Mesenchymal stem cell (in vitro differentiated cells and primary cell): ENCODE measurements around the gene SIRT7.
"Not testable (repeated sequence)": the region's sequence is repeated elsewhere in the genome, so short reads cannot be mapped to it uniquely, and the experiment has no call there.

Experiments used
- DNase-seq: peaks from one replicate; pipeline ENCODE4 v3.0.0-alpha.2; 2013
- H2AFZ ChIP-seq: one replicate; pipeline ENCODE4 v1.6.1; 2013; ENCODE audit warnings: low read depth, mild to moderate bottlenecking, control low read depth, inconsistent platforms, low read length, moderate library complexity
- H2AK5ac ChIP-seq: 2 replicates; pipeline ENCODE4 v1.6.1; 2013; ENCODE audit warnings: low read length, moderate library complexity, mild to moderate bottlenecking, inconsistent platforms; ENCODE audit not compliant: severe bottlenecking
- H2BK120ac ChIP-seq: one replicate; pipeline ENCODE4 v1.6.1; 2013; ENCODE audit warnings: low read depth, mild to moderate bottlenecking, inconsistent platforms, low read length, moderate library complexity
- H2BK12ac ChIP-seq, 2 experiments: one replicate each; pipeline ENCODE4 v1.6.1; 2013; ENCODE audit warnings: inconsistent platforms in 2 of 2, low read length in 2 of 2, mild to moderate bottlenecking in 2 of 2, moderate library complexity in 2 of 2, control low read depth in 1 of 2
- H2BK15ac ChIP-seq: one replicate; pipeline ENCODE4 v1.6.1; 2013; ENCODE audit warnings: mild to moderate bottlenecking, low read depth, inconsistent platforms; ENCODE audit not compliant: poor library complexity, severe bottlenecking
- H2BK5ac ChIP-seq: 2 replicates; pipeline ENCODE4 v1.6.1; 2013; ENCODE audit warnings: low read depth, mild to moderate bottlenecking, low read length, control low read depth, inconsistent platforms; ENCODE audit not compliant: poor library complexity, severe bottlenecking
- H3K14ac ChIP-seq, 2 experiments: one replicate each; pipeline ENCODE4 v1.6.1; 2013; ENCODE audit warnings: inconsistent platforms in 2 of 2, low read length in 2 of 2, control low read depth in 1 of 2, mild to moderate bottlenecking in 1 of 2, moderate library complexity in 1 of 2
- H3K18ac ChIP-seq, 2 experiments: one replicate each; pipeline ENCODE4 v1.6.1; 2013; ENCODE audit warnings: inconsistent platforms in 2 of 2, low read length in 2 of 2, control low read depth in 1 of 2, low read depth in 1 of 2, mild to moderate bottlenecking in 1 of 2
- H3K23ac ChIP-seq, 2 experiments: one replicate each; pipeline ENCODE4 v1.6.1; 2013; ENCODE audit warnings: inconsistent platforms in 2 of 2, low read length in 2 of 2, mild to moderate bottlenecking in 2 of 2, moderate library complexity in 2 of 2, control low read depth in 1 of 2
- H3K27ac ChIP-seq: 2 replicates; pipeline ENCODE4 v1.5.1; 2013; ENCODE audit warnings: mild to moderate bottlenecking, moderate library complexity, low read length, control low read depth, inconsistent platforms; ENCODE audit not compliant: poor library complexity, severe bottlenecking
- H3K27me3 ChIP-seq, 2 experiments: 2 replicates each; pipeline versions ENCODE4 v1.6.1 to v1.7.0; 2013; ENCODE audit warnings: low read length in 2 of 2, mild to moderate bottlenecking in 2 of 2, moderate library complexity in 2 of 2, control low read depth in 1 of 2, inconsistent platforms in 1 of 2; ENCODE audit not compliant: control insufficient read depth in 1 of 2, insufficient read depth in 1 of 2
- H3K36me3 ChIP-seq, 2 experiments: 2 replicates each; pipeline versions ENCODE4 v1.6.1 to v1.7.0; 2013; ENCODE audit warnings: low read length in 2 of 2, control low read depth in 1 of 2, inconsistent platforms in 1 of 2, low read depth in 1 of 2, mild to moderate bottlenecking in 1 of 2; ENCODE audit not compliant: insufficient read depth in 2 of 2, control insufficient read depth in 1 of 2
- H3K4ac ChIP-seq, 2 experiments: one replicate each; pipeline ENCODE4 v1.6.1; 2013; ENCODE audit warnings: inconsistent platforms in 2 of 2, low read length in 2 of 2, mild to moderate bottlenecking in 2 of 2, moderate library complexity in 2 of 2, control low read depth in 1 of 2, low read depth in 1 of 2
- H3K4me1 ChIP-seq: 2 replicates; pipeline ENCODE4 v1.6.1; 2013; ENCODE audit warnings: low read depth, low read length, control low read depth; ENCODE audit not compliant: control insufficient read depth, insufficient read depth
- H3K4me2 ChIP-seq: 2 replicates; pipeline ENCODE4 v1.6.1; 2013; ENCODE audit warnings: low read length, mild to moderate bottlenecking, inconsistent platforms; ENCODE audit not compliant: poor library complexity, severe bottlenecking
- H3K4me3 ChIP-seq, 2 experiments: 2 replicates each; pipeline versions ENCODE4 v1.5.1 to v1.7.0; 2013; ENCODE audit warnings: low read length in 2 of 2, mild to moderate bottlenecking in 2 of 2, control low read depth in 1 of 2, low read depth in 1 of 2; ENCODE audit not compliant: insufficient read depth in 1 of 2
- H3K79me1 ChIP-seq: replicated peaks from 2 replicates; pipeline ENCODE4 v1.6.1; 2013; ENCODE audit warnings: mild to moderate bottlenecking, control low read depth, low read length, inconsistent platforms; ENCODE audit not compliant: poor library complexity, severe bottlenecking
- H3K9ac ChIP-seq: 2 replicates; pipeline ENCODE4 v1.7.0; 2013; ENCODE audit warnings: mild to moderate bottlenecking, low read length, moderate library complexity
- H3K9me3 ChIP-seq: 2 replicates; pipeline ENCODE4 v1.7.0; 2013; ENCODE audit warnings: mild to moderate bottlenecking, low read length; ENCODE audit not compliant: control insufficient read depth
- H4K8ac ChIP-seq: one replicate; pipeline ENCODE4 v1.6.1; 2013; ENCODE audit warnings: inconsistent platforms, mild to moderate bottlenecking, low read length, moderate library complexity
- H4K91ac ChIP-seq: one replicate; pipeline ENCODE4 v1.6.1; 2013; ENCODE audit warnings: mild to moderate bottlenecking, low read length, inconsistent platforms
- WGBS: methylation state at CpG from one replicate; pipeline ENCODE4 v1.1.7; 2013; ENCODE audit warnings: mixed read lengths; 5-methylcytosine and 5-hydroxymethylcytosine counted together

The SIRT7 gene

GRCh38 chr17:81918333-81918669 lies 325 bp upstream of the SIRT7 start:
- not testable (repeated sequence) for H3K27ac ChIP-seq

DNA sequence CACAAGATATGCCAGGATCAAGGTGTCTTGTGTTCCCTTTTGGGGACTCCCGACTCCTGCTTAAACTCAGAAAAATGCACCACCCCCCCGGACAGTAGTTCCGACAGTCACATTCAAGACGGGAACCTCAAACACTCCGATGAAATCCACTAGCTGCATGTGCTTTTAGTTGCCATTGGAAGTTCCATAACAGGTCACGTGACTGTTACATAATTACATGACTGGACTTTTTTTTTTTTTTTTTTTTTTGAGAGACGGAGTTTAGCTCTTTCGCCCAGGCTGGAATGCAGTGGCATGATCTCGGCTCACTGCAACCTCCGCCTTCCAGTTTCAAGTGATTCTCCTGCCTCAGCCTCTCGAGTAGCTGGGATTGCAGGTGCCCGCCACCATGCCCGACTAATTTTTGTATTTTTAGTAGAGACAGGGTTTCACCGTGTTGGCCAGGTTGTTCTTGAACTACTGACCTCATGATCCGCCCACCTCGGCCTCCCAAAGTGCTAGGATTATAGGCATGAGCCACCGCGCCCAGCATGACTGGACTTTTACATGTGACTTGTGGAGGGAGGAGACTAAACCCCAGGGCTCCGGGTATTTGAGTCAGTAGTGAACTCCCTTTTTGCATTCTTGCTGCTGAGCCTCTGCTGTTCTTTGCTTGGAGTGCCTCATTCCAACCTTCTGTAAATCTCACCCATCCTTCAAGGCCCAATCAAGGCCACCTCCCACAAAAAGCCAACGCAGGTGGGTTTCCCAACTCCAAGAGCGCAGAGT lies 1.6 kb downstream of the SIRT7 start:
- Histone ChIP-seq H2BK5ac (no peak overlapping the region), H2BK120ac (no peak overlapping the region), H4K8ac (no peak overlapping the region), H3K4me2 (peak overlapping the region; percentile 84), H3K14ac (no peak overlapping the region), H3K27ac (peak overlapping the region; percentile 11), H3K18ac (no peak overlapping the region), H3K9me3 (no peaks in the 10 kb centered on the region), H3K4me1 (peaks cover 23% of the 10 kb centered on the region), H3K4ac (no peak overlapping the region), H2BK15ac (no peak overlapping the region), H3K79me1 (peaks cover 35% of the 10 kb centered on the region), H4K91ac (no peak overlapping the region), H3K27me3 (no peaks in the 10 kb centered on the region), H2AK5ac (no peak overlapping the region), H3K36me3 (peaks cover 71 to 73% of the 10 kb centered on the region in 2 experiments), H2BK12ac (no peak overlapping the region), H3K23ac (no peak overlapping the region), H2AFZ (no peak overlapping the region), H3K9ac (peak overlapping the region; percentile 85), H3K4me3 (peak overlapping the region in 1 of 2 experiments; percentile 80)
- DNase-seq = peak; percentile 68
- WGBS = 79% methylated on average over 20 of the region's 21 CpGs

More at GRCh38 chr17:81918333-81918669, 325 bp upstream of the SIRT7 start:
- not testable (repeated sequence) for H3K18ac ChIP-seq, H3K9ac ChIP-seq, H2BK15ac ChIP-seq, H3K4ac ChIP-seq, H2AK5ac ChIP-seq, H2BK12ac ChIP-seq, H3K27me3 ChIP-seq, H3K14ac ChIP-seq, H4K8ac ChIP-seq, H2AFZ ChIP-seq, H3K9me3 ChIP-seq, H2BK120ac ChIP-seq, H4K91ac ChIP-seq, H2BK5ac ChIP-seq, DNase-seq, H3K23ac ChIP-seq
- Histone ChIP-seq H3K4me2 (peak overlapping the region; percentile 48), H3K4me1 (peaks cover 32% of the 10 kb centered on the region), H3K36me3 (peaks cover 69 to 72% of the 10 kb centered on the region in 2 experiments), H3K4me3 (peak overlapping the region in 1 of 2 experiments; percentile 80), H3K79me1 (peaks cover 31% of the 10 kb centered on the region)
- WGBS = 51% methylated on average over 9 of the region's 9 CpGs

DNA sequence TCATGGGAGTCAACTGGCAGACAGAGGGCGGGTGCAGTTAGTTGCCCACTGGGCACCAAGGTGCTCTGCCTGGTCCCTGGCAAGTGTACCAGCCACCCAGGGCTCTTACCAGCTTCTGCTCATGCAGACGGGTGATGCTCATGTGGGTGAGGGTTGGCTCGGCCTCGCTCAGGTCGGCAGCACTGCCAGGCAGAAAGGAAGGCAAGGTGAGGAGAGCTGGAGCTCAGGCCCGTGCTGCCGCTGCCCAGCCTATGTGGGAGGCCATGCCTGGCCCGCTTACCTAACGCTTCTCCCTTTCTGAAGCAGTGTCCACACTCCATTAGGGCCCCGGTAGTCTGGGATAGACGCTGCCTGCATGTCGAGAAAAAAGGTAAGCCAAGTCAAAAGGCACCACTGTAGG lies 2.6 kb downstream of the SIRT7 start:
- H3K79me1 ChIP-seq = peaks cover 35% of the 10 kb centered on the region
- H3K4ac ChIP-seq = no peak overlapping the region
- H3K9ac ChIP-seq = no peak overlapping the region
- no peak overlapping the region for H2BK120ac ChIP-seq
- H2BK5ac ChIP-seq = no peak overlapping the region
- H2AK5ac ChIP-seq = no peak overlapping the region
- WGBS = 97% methylated on average over 12 of the region's 12 CpGs
- no peak for DNase-seq
- no peak overlapping the region for H4K91ac ChIP-seq
- H4K8ac ChIP-seq = no peak overlapping the region
- no peak overlapping the region for H2BK15ac ChIP-seq
- no peak overlapping the region for H3K14ac ChIP-seq
- H2BK12ac ChIP-seq = no peak overlapping the region
- no peaks in the 10 kb centered on the region for H3K27me3 ChIP-seq
- H3K4me1 ChIP-seq = peaks cover 16% of the 10 kb centered on the region
- H3K4me3 ChIP-seq = no peak overlapping the region
- no peaks in the 10 kb centered on the region for H3K9me3 ChIP-seq
- no peak overlapping the region for H3K23ac ChIP-seq
- H3K36me3 ChIP-seq = peaks cover 61 to 62% of the 10 kb centered on the region in 2 experiments
- no peak overlapping the region for H3K18ac ChIP-seq
- H3K4me2 ChIP-seq = no peak overlapping the region
- no peak overlapping the region for H2AFZ ChIP-seq
- no peak overlapping the region for H3K27ac ChIP-seq

DNA sequence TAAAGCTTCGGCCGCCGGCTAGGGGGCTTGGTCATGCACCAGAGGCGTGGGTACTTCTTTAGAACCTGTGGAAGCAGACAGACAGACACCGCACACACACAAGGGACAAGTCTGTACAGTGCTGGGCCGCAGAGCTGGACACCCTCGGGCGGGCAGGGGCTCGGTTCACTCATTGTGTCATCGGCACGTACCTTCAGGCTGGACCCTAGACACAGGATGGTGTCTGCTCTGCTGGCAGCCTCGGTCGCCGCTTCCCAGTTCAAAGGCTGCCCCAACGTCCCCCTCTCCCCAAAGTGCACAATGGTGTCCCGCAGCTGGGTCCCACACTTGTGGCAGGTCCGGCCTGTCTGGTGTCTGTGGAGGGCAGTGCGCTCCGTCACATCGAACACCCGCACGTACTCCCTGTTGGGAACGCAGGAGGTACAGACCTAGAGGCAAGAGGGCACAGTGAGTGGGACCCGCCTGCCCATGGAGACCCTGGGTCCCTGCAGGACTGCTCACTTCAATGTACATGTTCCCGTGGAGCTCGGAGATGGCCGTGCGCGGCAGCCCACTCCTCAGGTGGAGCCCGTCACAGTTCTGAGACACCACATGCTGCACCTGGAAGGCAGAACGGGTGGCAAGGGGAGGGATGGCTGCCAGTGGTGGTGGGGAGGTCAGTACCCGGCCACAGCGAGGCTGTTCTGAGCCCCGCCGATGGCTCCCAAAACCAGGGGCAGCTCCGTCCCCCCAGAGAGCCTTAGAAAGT lies 3.7 kb downstream of the SIRT7 start:
- Histone ChIP-seq H3K9ac (no peak overlapping the region), H3K4me2 (no peak overlapping the region), H3K14ac (no peak overlapping the region), H4K8ac (no peak overlapping the region), H2AFZ (no peak overlapping the region), H3K9me3 (no peaks in the 10 kb centered on the region), H2BK120ac (no peak overlapping the region), H3K4me3 (no peak overlapping the region), H3K23ac (no peak overlapping the region), H3K27me3 (no peaks in the 10 kb centered on the region), H3K27ac (no peak overlapping the region), H3K4ac (no peak overlapping the region), H3K4me1 (peaks cover 24% of the 10 kb centered on the region), H2BK5ac (no peak overlapping the region), H3K79me1 (peaks cover 39% of the 10 kb centered on the region), H3K36me3 (peaks cover 52% of the 10 kb centered on the region in 2 experiments), H4K91ac (no peak overlapping the region), H2AK5ac (no peak overlapping the region), H2BK12ac (no peak overlapping the region), H2BK15ac (no peak overlapping the region), H3K18ac (no peak overlapping the region)
- DNase-seq = no peak
- WGBS = 98% methylated on average over 36 of the region's 36 CpGs
